MCF 10A (cell line): ENCODE data around the gene DIAPH2. TPM values are rescaled to one million over a fixed set of nuclear protein-coding genes. Genes with fewer than 3 reads are reported as not detected.

Experiments
- BruUV-seq: library from RNA; stranded (reverse); fragments of 400-500 nt; replicated peaks from 2 replicates; lab custom pipeline; 2021; lab: Mats Ljungman, UMichigan
- CTCF ChIA-PET: fragments of 300-600 bp; sonication (Branson Sonifier 250); formaldehyde crosslinking; extraction: SDS; loops from one replicate; lab custom pipeline; 2021; ENCODE audit warnings: antibody characterized with exemption, inconsistent platforms; lab: Yijun Ruan, JAX
- POLR2A ChIA-PET: fragments of 300-600, 350-650 bp; sonication (Branson Sonifier 250); formaldehyde crosslinking; extraction: SDS; loops from one replicate; lab custom pipeline; 2020; ENCODE audit warnings: antibody characterized with exemption, inconsistent platforms; lab: Yijun Ruan, JAX
- DNase-seq: peaks from one replicate; pipeline ENCODE4 v3.0.0-alpha.2; 2018; ENCODE audit not compliant: unreplicated experiment
- H3K27ac Mint-ChIP-seq: one replicate; pipeline ENCODE4 v1.8.0; 2022; ENCODE audit warnings: mild to moderate bottlenecking, low read depth, mixed read lengths; ENCODE audit not compliant: unreplicated experiment
- H3K27me3 Mint-ChIP-seq: one replicate; pipeline ENCODE4 v1.8.0; 2022; ENCODE audit warnings: mixed read lengths; ENCODE audit not compliant: insufficient read depth, unreplicated experiment
- H3K36me3 Mint-ChIP-seq: one replicate; pipeline ENCODE4 v1.8.0; 2022; ENCODE audit warnings: mild to moderate bottlenecking, moderate library complexity, mixed read lengths; ENCODE audit not compliant: insufficient read depth, unreplicated experiment
- H3K4me1 Mint-ChIP-seq: one replicate; pipeline ENCODE4 v1.8.0; 2022; ENCODE audit warnings: mixed read lengths; ENCODE audit not compliant: insufficient read depth, unreplicated experiment
- H3K4me3 Mint-ChIP-seq: one replicate; pipeline ENCODE4 v1.8.0; 2022; ENCODE audit warnings: mild to moderate bottlenecking, moderate library complexity, mixed read lengths; ENCODE audit not compliant: unreplicated experiment
- H3K9me3 Mint-ChIP-seq: one replicate; pipeline ENCODE4 v1.8.0; 2022; ENCODE audit warnings: mixed read lengths; ENCODE audit not compliant: unreplicated experiment
- CTCF ChIP-seq: fragments of 200-600 bp; IDR thresholded peaks from one replicate; pipeline ENCODE4 v1.8.0; 2022; ENCODE audit warnings: antibody characterized with exemption, mild to moderate bottlenecking; ENCODE audit not compliant: unreplicated experiment
- intact Hi-C: fragments of 100-400 bp; cut with micrococcal nuclease; formaldehyde crosslinking; loops from 2 replicates; pipeline ENCODE4 v1.14.1; 2022
- total RNA-seq: library from RNA; stranded (reverse); gene quantifications from 2 replicates; pipeline ENCODE4 v1.2.3, GENCODE V29; 2022

Gene DIAPH2
- total RNA-seq, 1 experiment from 2014 or later, result 17.6 TPM

DNA sequence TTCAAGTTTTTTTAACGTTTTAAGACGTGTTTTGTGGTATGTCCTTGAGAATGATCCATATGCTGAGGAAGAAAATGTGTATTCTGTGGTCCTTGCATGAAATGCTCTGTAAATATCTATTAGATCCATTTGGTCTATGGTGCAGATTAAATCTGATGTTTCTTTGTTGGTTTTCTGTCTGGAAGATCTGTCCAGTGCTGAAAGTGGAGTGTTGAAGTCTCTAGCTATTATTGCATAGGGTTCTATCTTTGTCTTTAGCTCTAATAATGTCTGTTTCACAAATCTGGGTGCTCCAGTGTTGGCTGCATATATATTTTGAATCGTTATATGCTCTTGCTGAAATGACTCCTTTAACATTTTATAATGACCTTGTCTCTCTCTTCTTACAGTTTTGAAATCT is 321.5 kb downstream of the DIAPH2 start:
- TF ChIP-seq CTCF, result no peak
- intact Hi-C loops, result no loop called here
- ChIA-PET CTCF (no interaction called here), POLR2A (no interaction called here)
- no TSS peak for BruUV-seq
- Mint-ChIP-seq H3K4me1 (no peaks in the 10 kb centered on the region), H3K27me3 (peaks cover 25% of the 10 kb centered on the region), H3K4me3 (no peak overlapping the region), H3K36me3 (no peaks in the 10 kb centered on the region), H3K27ac (no peak overlapping the region), H3K9me3 (peaks cover 7% of the 10 kb centered on the region)
- no peak for DNase-seq

GRCh38 chrX:97009391-97009790 is 324.7 kb downstream of the DIAPH2 start:
- no TSS peak for BruUV-seq
- no peak for TF ChIP-seq CTCF
- H3K4me3 Mint-ChIP-seq, result no peak overlapping the region
- DNase-seq, result no peak
- ChIA-PET POLR2A (no interaction called here), CTCF (no interaction called here)
- peaks cover 7% of the 10 kb centered on the region for H3K9me3 Mint-ChIP-seq
- H3K36me3 Mint-ChIP-seq, result no peaks in the 10 kb centered on the region
- no peaks in the 10 kb centered on the region for H3K4me1 Mint-ChIP-seq
- H3K27ac Mint-ChIP-seq, result no peak overlapping the region
- H3K27me3 Mint-ChIP-seq, result peaks cover 31% of the 10 kb centered on the region
- intact Hi-C loops, result no loop called here

DNA sequence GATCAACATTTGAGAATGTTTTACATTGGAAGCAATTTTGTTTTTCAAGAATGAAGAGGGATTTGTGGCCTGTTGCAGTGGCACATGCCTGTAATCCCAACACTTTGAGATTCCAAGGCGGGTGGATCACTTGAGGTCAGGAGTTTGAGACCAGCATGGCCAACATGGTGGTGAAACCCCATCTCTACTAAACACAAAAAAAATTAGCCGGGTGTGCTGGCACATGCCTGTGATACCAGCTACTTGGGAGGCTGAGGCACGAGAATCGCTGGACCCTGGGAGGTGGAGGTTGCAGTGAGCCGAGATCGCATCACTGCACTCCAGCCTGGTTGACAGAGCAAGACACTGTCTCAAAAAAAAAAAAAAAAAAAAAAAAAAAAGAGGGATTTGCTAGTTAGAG is 326.9 kb downstream of the DIAPH2 start:
- POLR2A ChIA-PET, result no interaction called here
- Mint-ChIP-seq H3K4me1 (no peaks in the 10 kb centered on the region), H3K4me3 (no peak overlapping the region), H3K27me3 (peaks cover 30% of the 10 kb centered on the region), H3K9me3 (peaks cover 5% of the 10 kb centered on the region), H3K27ac (no peak overlapping the region), H3K36me3 (no peaks in the 10 kb centered on the region)
- intact Hi-C loops, result no loop called here
- DNase-seq, result no peak
- BruUV-seq, result no TSS peak
- TF ChIP-seq CTCF, result no peak
- CTCF ChIA-PET, result no interaction called here

DNA sequence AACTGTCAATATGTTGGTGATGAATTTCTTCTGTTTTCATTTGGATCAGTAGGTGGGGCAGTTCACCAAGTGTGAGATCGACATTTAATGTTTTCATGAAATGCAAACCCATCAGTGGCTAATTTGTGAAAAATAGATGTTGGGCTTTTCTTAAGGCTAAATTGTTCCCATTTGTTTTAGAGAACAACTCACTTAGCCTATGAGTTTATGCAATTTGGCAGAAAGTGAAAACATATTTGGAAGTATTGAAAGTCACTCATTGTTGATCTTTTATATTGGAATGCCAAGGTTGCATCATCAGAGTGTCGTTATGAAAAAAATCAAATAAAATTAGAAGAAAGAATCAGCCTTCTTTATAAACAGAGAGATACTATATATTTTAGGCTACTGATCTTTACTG is 331.5 kb downstream of the DIAPH2 start:
- no TSS peak for BruUV-seq
- H3K27me3 Mint-ChIP-seq, result peaks cover 45% of the 10 kb centered on the region
- no peak overlapping the region for H3K27ac Mint-ChIP-seq
- no peak for DNase-seq
- no peak overlapping the region for H3K4me3 Mint-ChIP-seq
- H3K4me1 Mint-ChIP-seq, result no peaks in the 10 kb centered on the region
- H3K36me3 Mint-ChIP-seq, result no peaks in the 10 kb centered on the region
- ChIA-PET POLR2A (no interaction called here), CTCF (no interaction called here)
- intact Hi-C loops, result no loop called here
- TF ChIP-seq CTCF, result no peak
- no peaks in the 10 kb centered on the region for H3K9me3 Mint-ChIP-seq
